Transverse colon (tissue), 4 donors: ENCODE data around the gene OXLD1.

Source experiments
- CTCF ChIP-seq, 5 experiments: fragments of 200-600 bp in 3 of 5; fragments of 450-650 bp in 2 of 5; sonication (generic) in 3 of 5; IDR thresholded peaks; 1 replicate in 2 of 5; 2 replicates in 3 of 5; pipeline ENCODE4 v1.5.1; 2016 to 2017; ENCODE audit warnings: antibody characterized with exemption in 5 of 5, inconsistent platforms in 3 of 5, mild to moderate bottlenecking in 2 of 5, moderate library complexity in 1 of 5
- EP300 ChIP-seq: sonication (generic); formaldehyde crosslinking; IDR thresholded peaks from one replicate; pipeline ENCODE4 v1.6.1; 2017; ENCODE audit warnings: antibody characterized with exemption, low read depth
- POLR2A ChIP-seq: fragments of 450-650 bp; IDR thresholded peaks from one replicate; pipeline ENCODE4 v1.6.1; 2016; ENCODE audit warnings: antibody characterized with exemption, mild to moderate bottlenecking, moderate library complexity
- POLR2AphosphoS5 ChIP-seq, 3 donors: sonication (generic); formaldehyde crosslinking; IDR thresholded peaks; one replicate each; pipeline ENCODE4 v1.6.1; 2016; ENCODE audit warnings: antibody characterized with exemption in 3 of 3

GRCh38 chr17:81647640-81648012, 18.8 kb downstream of the OXLD1 start:
- TF ChIP-seq CTCF (IDR thresholded peaks at IDR 0.05): no peak
- TF ChIP-seq POLR2A: no peak
- TF ChIP-seq POLR2AphosphoS5 (IDR thresholded peaks at IDR 0.05): no peak
- TF ChIP-seq EP300: no peak
